ENCODE results near the gene APBA1.

- TF ChIP-seq, protein P1, sequence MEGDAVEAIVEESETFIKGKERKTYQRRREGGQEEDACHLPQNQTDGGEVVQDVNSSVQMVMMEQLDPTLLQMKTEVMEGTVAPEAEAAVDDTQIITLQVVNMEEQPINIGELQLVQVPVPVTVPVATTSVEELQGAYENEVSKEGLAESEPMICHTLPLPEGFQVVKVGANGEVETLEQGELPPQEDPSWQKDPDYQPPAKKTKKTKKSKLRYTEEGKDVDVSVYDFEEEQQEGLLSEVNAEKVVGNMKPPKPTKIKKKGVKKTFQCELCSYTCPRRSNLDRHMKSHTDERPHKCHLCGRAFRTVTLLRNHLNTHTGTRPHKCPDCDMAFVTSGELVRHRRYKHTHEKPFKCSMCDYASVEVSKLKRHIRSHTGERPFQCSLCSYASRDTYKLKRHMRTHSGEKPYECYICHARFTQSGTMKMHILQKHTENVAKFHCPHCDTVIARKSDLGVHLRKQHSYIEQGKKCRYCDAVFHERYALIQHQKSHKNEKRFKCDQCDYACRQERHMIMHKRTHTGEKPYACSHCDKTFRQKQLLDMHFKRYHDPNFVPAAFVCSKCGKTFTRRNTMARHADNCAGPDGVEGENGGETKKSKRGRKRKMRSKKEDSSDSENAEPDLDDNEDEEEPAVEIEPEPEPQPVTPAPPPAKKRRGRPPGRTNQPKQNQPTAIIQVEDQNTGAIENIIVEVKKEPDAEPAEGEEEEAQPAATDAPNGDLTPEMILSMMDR (IDR thresholded peaks at IDR 0.05), result no peak
- TF ChIP-seq POLR2AphosphoS5 (IDR thresholded peaks at IDR 0.05), result no peak
Measured at GRCh38 chr9:69579760-69580581, 92.2 kb downstream of the APBA1 start.

All from esophagus muscularis mucosa (tissue), 3 donors.